SK-N-SH (cell line): Measurements from ENCODE around the gene ZBTB5. TPM values are rescaled to one million over a fixed set of nuclear protein-coding genes. Genes with fewer than 3 reads are reported as not detected.

Experiments
- CTCF ChIA-PET: fragments of 300-600, 350-600 bp; formaldehyde crosslinking; extraction: SDS; loops from one replicate; lab custom pipeline; 2021; lab: Yijun Ruan, JAX
- POLR2A ChIA-PET: fragments of 350-600 bp; sonication (Branson Sonifier 250); formaldehyde crosslinking; extraction: SDS; loops from one replicate; lab custom pipeline; 2020; ENCODE audit warnings: antibody characterized with exemption, inconsistent platforms; lab: Yijun Ruan, JAX
- DNase-seq: peaks from one replicate; pipeline ENCODE4 v3.0.0; 2012
- H2AFZ ChIP-seq: fragments of 200-600 bp; sonication (generic); 2 replicates; pipeline ENCODE4 v1.8.1; 2016; ENCODE audit warnings: antibody characterized with exemption, mild to moderate bottlenecking, low read depth
- H3F3A ChIP-seq: fragments of 200-600 bp; sonication (generic); replicated peaks from 2 replicates; pipeline ENCODE3; 2016; ENCODE audit warnings: antibody characterized with exemption, mild to moderate bottlenecking; ENCODE audit not compliant: insufficient read depth
- H3K27ac ChIP-seq, 2 experiments: fragments of 200-500 bp in 1 of 2; fragments of 200-600 bp in 1 of 2; sonication (Bioruptor generic) in 1 of 2; sonication (generic), shearing (Covaris generic) in 1 of 2; 2 replicates each; pipeline versions ENCODE4 v1.5.1 to v1.6.1; 2014 to 2016; ENCODE audit warnings: low read depth in 2 of 2, inconsistent platforms in 1 of 2, low read length in 1 of 2, mild to moderate bottlenecking in 1 of 2, mixed read lengths in 1 of 2
- H3K27me3 ChIP-seq: fragments of 200-600 bp; sonication (generic), shearing (Covaris generic); 2 replicates; pipeline ENCODE4 v1.6.1; 2016; ENCODE audit warnings: mixed run types; ENCODE audit not compliant: insufficient read depth
- H3K36me3 ChIP-seq, 2 experiments: fragments of 200-500 bp in 1 of 2; fragments of 200-600 bp in 1 of 2; sonication (Bioruptor generic) in 1 of 2; sonication (generic) in 1 of 2; replicated peaks in 1 of 2; 2 replicates each; pipeline versions ENCODE3 to v1.5.1; 2014 to 2016; ENCODE audit warnings: low read length in 1 of 2, mild to moderate bottlenecking in 1 of 2; ENCODE audit not compliant: insufficient read depth in 2 of 2, control insufficient read depth in 1 of 2
- H3K4me1 ChIP-seq, 2 experiments: fragments of 200-500 bp in 1 of 2; fragments of 200-600 bp in 1 of 2; sonication (Bioruptor generic) in 1 of 2; sonication (generic), shearing (Covaris generic) in 1 of 2; 2 replicates each; pipeline versions ENCODE4 v1.5.1 to v1.6.1; 2014 to 2016; ENCODE audit warnings: low read depth in 1 of 2, low read length in 1 of 2, mixed run types in 1 of 2; ENCODE audit not compliant: insufficient read depth in 2 of 2, control insufficient read depth in 1 of 2
- H3K4me2 ChIP-seq: fragments of 200-600 bp; sonication (generic), shearing (Covaris generic); 2 replicates; pipeline ENCODE4 v1.6.1; 2017; ENCODE audit warnings: mixed run types
- H3K4me3 ChIP-seq, 2 experiments: fragments of 200-500 bp in 1 of 2; fragments of 200-600 bp in 1 of 2; sonication (Bioruptor generic) in 1 of 2; sonication (generic), shearing (Covaris generic) in 1 of 2; 2 replicates each; pipeline versions ENCODE4 v1.5.1 to v1.8.1; 2014 to 2016; ENCODE audit warnings: low read depth in 2 of 2, inconsistent platforms in 1 of 2, low read length in 1 of 2, mild to moderate bottlenecking in 1 of 2, mixed read lengths in 1 of 2, moderate library complexity in 1 of 2
- H3K79me2 ChIP-seq: fragments of 200-600 bp; sonication (generic); 2 replicates; pipeline ENCODE4 v1.8.1; 2017; ENCODE audit warnings: mild to moderate bottlenecking; ENCODE audit not compliant: insufficient read depth
- H3K9ac ChIP-seq: fragments of 200-600 bp; sonication (generic); 2 replicates; pipeline ENCODE4 v1.6.1; 2017; ENCODE audit warnings: mixed run types
- H3K9me2 ChIP-seq: fragments of 200-600 bp; sonication (generic); 2 replicates; pipeline ENCODE4 v1.6.1; 2017; ENCODE audit warnings: mixed run types
- H3K9me3 ChIP-seq: fragments of 200-600 bp; sonication (generic); 2 replicates; pipeline ENCODE4 v1.6.1; 2017; ENCODE audit warnings: mixed run types, mild to moderate bottlenecking, moderate library complexity
- H4K20me1 ChIP-seq: fragments of 200-600 bp; sonication (generic); 2 replicates; pipeline ENCODE4 v1.6.1; 2017; ENCODE audit warnings: mild to moderate bottlenecking, mixed run types; ENCODE audit not compliant: insufficient read depth
- CTCF ChIP-seq: fragments of 200-600 bp; sonication (generic); IDR thresholded peaks from 2 replicates; pipeline ENCODE4 v1.6.1; 2017; ENCODE audit warnings: antibody characterized with exemption, mild to moderate bottlenecking, moderate library complexity
- FOXM1 ChIP-seq: IDR thresholded peaks from 2 replicates; pipeline ENCODE4 v1.4.0; 2012; ENCODE audit warnings: low read depth, mild to moderate bottlenecking
- GATA2 ChIP-seq: sonication (generic); formaldehyde crosslinking; IDR thresholded peaks from 2 replicates; pipeline ENCODE4 v1.5.0; 2020; ENCODE audit warnings: mild to moderate bottlenecking, missing genetic modification reagents
- MXI1 ChIP-seq: IDR thresholded peaks from 2 replicates; pipeline ENCODE4 v1.6.1; 2012; ENCODE audit warnings: mild to moderate bottlenecking, low read depth, low read length, improper control_type of control experiment
- NRF1 ChIP-seq: IDR thresholded peaks from 2 replicates; pipeline ENCODE4 v1.6.1; 2012; ENCODE audit warnings: low read depth, mild to moderate bottlenecking, low read length
- PBX3 ChIP-seq: IDR thresholded peaks from 2 replicates; pipeline ENCODE4; 2012
- RAD21 ChIP-seq: IDR thresholded peaks from 2 replicates; pipeline ENCODE4 v1.6.1; 2012; ENCODE audit warnings: mild to moderate bottlenecking, low read length
- REST ChIP-seq: IDR thresholded peaks from 2 replicates; pipeline ENCODE4 v1.6.1; 2012; ENCODE audit warnings: mild to moderate bottlenecking, low read depth, low read length, moderate library complexity
- RFX5 ChIP-seq: IDR thresholded peaks from 2 replicates; pipeline ENCODE4 v1.6.1; 2012; ENCODE audit warnings: mild to moderate bottlenecking, improper control_type of control experiment, low read length
- TAF1 ChIP-seq: IDR thresholded peaks from 2 replicates; pipeline ENCODE4 v1.6.1; 2012; ENCODE audit warnings: low read depth, mild to moderate bottlenecking, low read length, moderate library complexity, borderline replicate concordance
- USF1 ChIP-seq: IDR thresholded peaks from 2 replicates; pipeline ENCODE4 v1.4.0; 2012; ENCODE audit warnings: low read depth, borderline replicate concordance
- WGBS: methylation state at CpG from one replicate; pipeline ENCODE4 v1.1.6; 2017; ENCODE audit warnings: low lambda C conversion rate; 5-methylcytosine and 5-hydroxymethylcytosine counted together
- polyA plus RNA-seq, 3 experiments: library from polyadenylated mRNA; depleted of rRNA; stranded (reverse); fragments of >200 nt; gene quantifications; 2 replicates each; pipeline ENCODE4 v1.2.3, GENCODE V29; 2012

Gene ZBTB5
- polyA plus RNA-seq, 1 of the 3 experiments (the other 2 are of a cell fraction) = 6.3 TPM

GRCh38 chr9:37464426-37465248 lies 613 bp downstream of the ZBTB5 start (continued):
- TF ChIP-seq REST = no peak; the same call in 1 of the 2 replicates
- no peak for TF ChIP-seq FOXM1
- TF ChIP-seq NRF1 = peak; percentile 64
- TF ChIP-seq GATA2 (CRISPR knock-in tag) = no peak
- no peak for TF ChIP-seq CTCF
- TF ChIP-seq USF1 = 0 out of 2 replicates have a peak, but pooled peaks have one; percentile 24
- no peak for TF ChIP-seq RFX5
- no peak for TF ChIP-seq PBX3
- TF ChIP-seq MXI1 = peak; percentile 69; the same call in 1 of the 2 replicates
- no peak; the same call in 1 of the 2 replicates for TF ChIP-seq TAF1
- no peak for TF ChIP-seq RAD21
- TF ChIP-seq, all 33 proteins: peak for 6

- POLR2A ChIA-PET = interaction anchor here (1.2 kb wide), 1 partner anchor 42 kb away, joined by 4 read pairs; the partner anchor contains the start of gene GRHPR
Observed at GRCh38 chr9:37464006-37464405, 1.2 kb downstream of the ZBTB5 start.

More at GRCh38 chr9:37464006-37464405, 1.2 kb downstream of the ZBTB5 start:
- H3F3A ChIP-seq = peaks cover 24% of the 10 kb centered on the region
- H3K36me3 ChIP-seq = peaks cover 0 to 3% of the 10 kb centered on the region in 2 experiments
- H3K27me3 ChIP-seq = no peaks in the 10 kb centered on the region
- H2AFZ ChIP-seq = no peak overlapping the region
- H3K27ac ChIP-seq = peak overlapping the region; percentile 96 to 98
- H3K9me2 ChIP-seq = no peaks in the 10 kb centered on the region
- no peak for DNase-seq
- peaks cover 44% of the 10 kb centered on the region for H4K20me1 ChIP-seq
- peaks cover 6 to 22% of the 10 kb centered on the region in 2 experiments; a peak in 3 of 4 replicates for H3K4me1 ChIP-seq
- H3K4me2 ChIP-seq = peak overlapping the region; percentile 86
- H3K4me3 ChIP-seq = peak overlapping the region; percentile 76 to 84
- H3K79me2 ChIP-seq = peaks cover 57% of the 10 kb centered on the region
- no peaks in the 10 kb centered on the region for H3K9me3 ChIP-seq
- peak overlapping the region; percentile 91 for H3K9ac ChIP-seq
- WGBS = 21% methylated on average over 3 of the region's 3 CpGs
- no peak for TF ChIP-seq MXI1
- TF ChIP-seq, all 33 proteins: peak for 0
- CTCF ChIA-PET = no interaction called here
